ENCODE data around the gene PRLH. TPM values are rescaled to one million over a fixed set of nuclear protein-coding genes. Genes with fewer than 3 reads are reported as not detected.

The PRLH gene
- total and polyA plus RNA-seq, 2 of the 13 experiments (the other 11 are each of a cell fraction or from before 2014, with no cell fraction given), result not detected

DNA sequence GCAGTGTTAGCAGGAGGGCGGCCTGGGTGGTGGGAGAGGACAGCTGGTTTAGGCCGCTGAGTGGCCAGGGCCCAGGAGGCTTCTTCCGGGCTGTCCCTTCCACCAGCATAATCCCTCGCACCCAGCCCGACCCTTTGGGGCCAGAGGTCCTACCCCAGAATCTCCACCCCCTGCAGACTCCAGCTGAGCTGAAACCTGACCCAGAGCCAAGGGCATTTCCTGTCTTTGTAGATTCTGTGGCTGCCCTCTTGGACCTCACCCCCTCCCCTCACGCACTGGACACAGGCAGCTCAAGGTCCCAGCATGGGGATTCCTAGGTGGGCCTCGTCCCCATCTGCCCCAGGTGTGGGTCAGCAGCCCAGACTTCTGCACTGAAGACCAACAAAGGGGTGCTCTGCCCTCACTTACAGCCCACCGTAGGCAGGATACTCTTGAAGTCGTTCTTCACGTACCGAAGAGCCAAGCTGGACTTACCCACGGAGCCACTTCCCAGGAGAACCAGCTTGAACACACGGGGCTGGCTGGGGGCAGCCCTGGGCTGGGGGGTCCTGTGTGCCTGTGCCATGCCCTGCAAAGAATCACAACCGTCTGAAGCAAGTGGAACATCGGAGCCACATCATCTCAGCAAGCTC, 19.3 kb downstream of the PRLH start (continued):
- TF ChIP-seq, protein P1, sequence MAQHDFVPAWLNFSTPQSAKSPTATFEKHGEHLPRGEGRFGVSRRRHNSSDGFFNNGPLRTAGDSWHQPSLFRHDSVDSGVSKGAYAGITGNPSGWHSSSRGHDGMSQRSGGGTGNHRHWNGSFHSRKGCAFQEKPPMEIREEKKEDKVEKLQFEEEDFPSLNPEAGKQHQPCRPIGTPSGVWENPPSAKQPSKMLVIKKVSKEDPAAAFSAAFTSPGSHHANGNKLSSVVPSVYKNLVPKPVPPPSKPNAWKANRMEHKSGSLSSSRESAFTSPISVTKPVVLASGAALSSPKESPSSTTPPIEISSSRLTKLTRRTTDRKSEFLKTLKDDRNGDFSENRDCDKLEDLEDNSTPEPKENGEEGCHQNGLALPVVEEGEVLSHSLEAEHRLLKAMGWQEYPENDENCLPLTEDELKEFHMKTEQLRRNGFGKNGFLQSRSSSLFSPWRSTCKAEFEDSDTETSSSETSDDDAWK (CRISPR knock-in tag; IDR thresholded peaks at IDR 0.05), result no peak
- TF ChIP-seq KLF16 (CRISPR knock-in tag; IDR thresholded peaks at IDR 0.05) (peak in 1 of 2 experiments; percentile 42; a peak in 1 of 4 replicates), FOXC1 (CRISPR knock-in tag; IDR thresholded peaks at IDR 0.05; ENCODE audit: borderline replicate concordance) (peak; percentile 75; the same call in 1 of the 2 replicates), ZBTB8A (CRISPR knock-in tag; IDR thresholded peaks at IDR 0.05; ENCODE audit: borderline replicate concordance, low read depth) (no peak), ZBTB20 (CRISPR knock-in tag; IDR thresholded peaks at IDR 0.05; ENCODE audit: borderline replicate concordance, low read depth) (peak; percentile 89; the same call in 1 of the 2 replicates), ZNF891 (CRISPR knock-in tag; IDR thresholded peaks at IDR 0.05) (no peak; the same call in 1 of the 2 replicates), ASH2L (IDR thresholded peaks at IDR 0.05; ENCODE audit: insufficient read length, low read depth, low read length) (peak; percentile 38), MED13 (CRISPR knock-in tag; IDR thresholded peaks at IDR 0.05) (peak; percentile 89; the same call in 1 of the 2 replicates), ZMYM4 (CRISPR knock-in tag; IDR thresholded peaks at IDR 0.05) (peak; percentile 95), PHF21A (CRISPR knock-in tag; IDR thresholded peaks at IDR 0.05) (peak; percentile 99), FOXM1 (CRISPR knock-in tag; IDR thresholded peaks at IDR 0.05) (no peak), ARNT (IDR thresholded peaks at IDR 0.05) (no peak), CBFB (CRISPR knock-in tag; IDR thresholded peaks at IDR 0.05) (peak; percentile 85), KDM5B (CRISPR knock-in tag; IDR thresholded peaks at IDR 0.05; ENCODE audit: borderline replicate concordance) (peak; percentile 90; the same call in 1 of the 2 replicates), NCOA2 (CRISPR knock-in tag; IDR thresholded peaks at IDR 0.05) (peak; percentile 93), THYN1 (CRISPR knock-in tag; IDR thresholded peaks at IDR 0.05; ENCODE audit: borderline replicate concordance, low read depth) (0 out of 2 replicates have a peak, but pooled peaks have one; percentile 79), ZNF432 (CRISPR knock-in tag; IDR thresholded peaks at IDR 0.05; ENCODE audit: borderline replicate concordance) (no peak), NFRKB (IDR thresholded peaks at IDR 0.05) (no peak), ELF3 (CRISPR knock-in tag; IDR thresholded peaks at IDR 0.05) (peak; percentile 97), BHLHE40 (IDR thresholded peaks at IDR 0.05; ENCODE audit: low read length) (no peak)
- TF ChIP-seq, protein P2, sequence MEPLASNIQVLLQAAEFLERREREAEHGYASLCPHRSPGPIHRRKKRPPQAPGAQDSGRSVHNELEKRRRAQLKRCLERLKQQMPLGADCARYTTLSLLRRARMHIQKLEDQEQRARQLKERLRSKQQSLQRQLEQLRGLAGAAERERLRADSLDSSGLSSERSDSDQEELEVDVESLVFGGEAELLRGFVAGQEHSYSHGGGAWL (CRISPR knock-in tag; IDR thresholded peaks at IDR 0.05), result peak; percentile 82
- TF ChIP-seq, protein P3, sequence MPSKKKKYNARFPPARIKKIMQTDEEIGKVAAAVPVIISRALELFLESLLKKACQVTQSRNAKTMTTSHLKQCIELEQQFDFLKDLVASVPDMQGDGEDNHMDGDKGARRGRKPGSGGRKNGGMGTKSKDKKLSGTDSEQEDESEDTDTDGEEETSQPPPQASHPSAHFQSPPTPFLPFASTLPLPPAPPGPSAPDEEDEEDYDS (CRISPR knock-in tag; IDR thresholded peaks at IDR 0.05), result peak; percentile 70; the same call in 1 of the 2 replicates
- TF ChIP-seq, protein P4, sequence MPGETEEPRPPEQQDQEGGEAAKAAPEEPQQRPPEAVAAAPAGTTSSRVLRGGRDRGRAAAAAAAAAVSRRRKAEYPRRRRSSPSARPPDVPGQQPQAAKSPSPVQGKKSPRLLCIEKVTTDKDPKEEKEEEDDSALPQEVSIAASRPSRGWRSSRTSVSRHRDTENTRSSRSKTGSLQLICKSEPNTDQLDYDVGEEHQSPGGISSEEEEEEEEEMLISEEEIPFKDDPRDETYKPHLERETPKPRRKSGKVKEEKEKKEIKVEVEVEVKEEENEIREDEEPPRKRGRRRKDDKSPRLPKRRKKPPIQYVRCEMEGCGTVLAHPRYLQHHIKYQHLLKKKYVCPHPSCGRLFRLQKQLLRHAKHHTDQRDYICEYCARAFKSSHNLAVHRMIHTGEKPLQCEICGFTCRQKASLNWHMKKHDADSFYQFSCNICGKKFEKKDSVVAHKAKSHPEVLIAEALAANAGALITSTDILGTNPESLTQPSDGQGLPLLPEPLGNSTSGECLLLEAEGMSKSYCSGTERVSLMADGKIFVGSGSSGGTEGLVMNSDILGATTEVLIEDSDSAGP (CRISPR knock-in tag; IDR thresholded peaks at IDR 0.05; ENCODE audit: borderline replicate concordance), result peak; percentile 93
- TF ChIP-seq, protein P5, sequence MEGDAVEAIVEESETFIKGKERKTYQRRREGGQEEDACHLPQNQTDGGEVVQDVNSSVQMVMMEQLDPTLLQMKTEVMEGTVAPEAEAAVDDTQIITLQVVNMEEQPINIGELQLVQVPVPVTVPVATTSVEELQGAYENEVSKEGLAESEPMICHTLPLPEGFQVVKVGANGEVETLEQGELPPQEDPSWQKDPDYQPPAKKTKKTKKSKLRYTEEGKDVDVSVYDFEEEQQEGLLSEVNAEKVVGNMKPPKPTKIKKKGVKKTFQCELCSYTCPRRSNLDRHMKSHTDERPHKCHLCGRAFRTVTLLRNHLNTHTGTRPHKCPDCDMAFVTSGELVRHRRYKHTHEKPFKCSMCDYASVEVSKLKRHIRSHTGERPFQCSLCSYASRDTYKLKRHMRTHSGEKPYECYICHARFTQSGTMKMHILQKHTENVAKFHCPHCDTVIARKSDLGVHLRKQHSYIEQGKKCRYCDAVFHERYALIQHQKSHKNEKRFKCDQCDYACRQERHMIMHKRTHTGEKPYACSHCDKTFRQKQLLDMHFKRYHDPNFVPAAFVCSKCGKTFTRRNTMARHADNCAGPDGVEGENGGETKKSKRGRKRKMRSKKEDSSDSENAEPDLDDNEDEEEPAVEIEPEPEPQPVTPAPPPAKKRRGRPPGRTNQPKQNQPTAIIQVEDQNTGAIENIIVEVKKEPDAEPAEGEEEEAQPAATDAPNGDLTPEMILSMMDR (CRISPR knock-in tag; IDR thresholded peaks at IDR 0.05), result peak; percentile 50
- TF ChIP-seq, protein P6, sequence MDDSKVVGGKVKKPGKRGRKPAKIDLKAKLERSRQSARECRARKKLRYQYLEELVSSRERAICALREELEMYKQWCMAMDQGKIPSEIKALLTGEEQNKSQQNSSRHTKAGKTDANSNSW (CRISPR knock-in tag; IDR thresholded peaks at IDR 0.05; ENCODE audit: borderline replicate concordance), result no peak
